Mesendoderm (in vitro differentiated cells): ENCODE results near the gene CYTH1.

Experiments used
- DNase-seq: peaks from one replicate; pipeline ENCODE4 v3.0.0; 2013
- H2AK5ac ChIP-seq: 2 replicates; pipeline ENCODE4 v1.6.1; 2013; ENCODE audit warnings: low read length, inconsistent platforms
- H2BK120ac ChIP-seq: 2 replicates; pipeline ENCODE4 v1.6.1; 2013; ENCODE audit warnings: low read depth, mild to moderate bottlenecking, low read length, moderate library complexity, mixed read lengths
- H2BK15ac ChIP-seq: replicated peaks from 2 replicates; pipeline ENCODE4 v1.6.1; 2013; ENCODE audit warnings: low read depth, mild to moderate bottlenecking, moderate library complexity
- H2BK5ac ChIP-seq: 2 replicates; pipeline ENCODE4 v1.6.1; 2013; ENCODE audit warnings: low read length, inconsistent platforms
- H3K18ac ChIP-seq: 2 replicates; pipeline ENCODE4 v1.6.1; 2013; ENCODE audit warnings: mild to moderate bottlenecking, low read length, mixed read lengths
- H3K23ac ChIP-seq: one replicate; pipeline ENCODE4 v1.6.1; 2013; ENCODE audit warnings: low read length
- H3K27ac ChIP-seq: 2 replicates; pipeline ENCODE4 v1.5.1; 2013; ENCODE audit warnings: low read depth, mild to moderate bottlenecking, inconsistent platforms, low read length, moderate library complexity
- H3K27me3 ChIP-seq: 2 replicates; pipeline ENCODE4 v1.6.1; 2013; ENCODE audit warnings: low read length, control low read depth, mild to moderate bottlenecking, inconsistent platforms; ENCODE audit not compliant: insufficient read depth, poor library complexity
- H3K36me3 ChIP-seq: 2 replicates; pipeline ENCODE4 v1.6.1; 2013; ENCODE audit warnings: low read length, inconsistent platforms; ENCODE audit not compliant: control insufficient read depth, insufficient read depth
- H3K4ac ChIP-seq: one replicate; pipeline ENCODE4 v1.6.1; 2013; ENCODE audit warnings: low read depth, mild to moderate bottlenecking, low read length, moderate library complexity
- H3K4me1 ChIP-seq: 2 replicates; pipeline ENCODE4 v1.6.1; 2013; ENCODE audit warnings: low read depth, low read length, inconsistent platforms; ENCODE audit not compliant: control insufficient read depth
- H3K4me2 ChIP-seq: 2 replicates; pipeline ENCODE4 v1.6.1; 2013; ENCODE audit warnings: low read length
- H3K4me3 ChIP-seq: 2 replicates; pipeline ENCODE4 v1.5.1; 2013; ENCODE audit warnings: mild to moderate bottlenecking, low read length
- H3K56ac ChIP-seq: one replicate; pipeline ENCODE4 v1.6.1; 2013; ENCODE audit warnings: low read length
- H3K79me1 ChIP-seq: 2 replicates; pipeline ENCODE4 v1.6.1; 2013; ENCODE audit warnings: low read length, inconsistent platforms
- H3K79me2 ChIP-seq: 2 replicates; pipeline ENCODE4 v1.6.1; 2013; ENCODE audit warnings: mild to moderate bottlenecking, low read length; ENCODE audit not compliant: control insufficient read depth, insufficient read depth
- H3K9ac ChIP-seq: 2 replicates; pipeline ENCODE4 v1.6.1; 2013; ENCODE audit warnings: low read length, inconsistent platforms
- H4K5ac ChIP-seq: one replicate; pipeline ENCODE4 v1.6.1; 2013; ENCODE audit warnings: low read length
- H4K8ac ChIP-seq: one replicate; pipeline ENCODE4 v1.6.1; 2013; ENCODE audit warnings: low read depth, mild to moderate bottlenecking, control low read depth, low read length, moderate library complexity
- WGBS: extraction: QIAGEN DNeasy Blood & Tissue Kit; methylation state at CpG from one replicate; pipeline ENCODE4 v1.1.7; 2013; ENCODE audit warnings: low lambda C conversion rate, missing lambda C conversion rate; ENCODE audit not compliant: insufficient coverage; ENCODE audit errors: extremely low coverage; 5-methylcytosine and 5-hydroxymethylcytosine counted together

The CYTH1 gene

DNA sequence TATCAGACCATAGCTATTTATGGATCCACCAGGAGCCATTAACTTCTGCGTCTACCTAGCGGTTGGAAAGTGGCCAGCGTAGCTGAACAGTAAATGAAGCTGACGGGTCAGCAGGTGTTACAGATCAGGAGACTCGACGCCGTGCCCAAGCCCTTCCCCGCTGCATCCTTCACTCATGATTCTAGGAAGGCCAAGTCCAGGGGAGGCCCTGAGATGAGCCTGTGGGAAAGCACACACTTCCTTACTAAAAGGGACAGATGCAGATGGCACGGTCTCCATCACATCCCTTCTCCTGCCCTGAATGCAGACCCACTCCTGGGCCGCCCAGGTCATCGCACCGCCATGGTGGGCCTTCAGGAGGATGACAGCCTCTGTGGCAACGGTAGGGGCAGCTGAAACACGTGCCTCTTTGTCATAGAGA, 137.1 kb downstream of the CYTH1 start:
- no peaks in the 10 kb centered on the region for H3K4me1 ChIP-seq
- H3K23ac ChIP-seq, result no peak overlapping the region
- no peak overlapping the region for H3K4me3 ChIP-seq
- DNase-seq, result no peak
- no peaks in the 10 kb centered on the region for H3K79me1 ChIP-seq
- no peak overlapping the region for H2BK120ac ChIP-seq
- no peaks in the 10 kb centered on the region for H3K36me3 ChIP-seq
- H3K18ac ChIP-seq, result no peak overlapping the region
- H3K4me2 ChIP-seq, result no peak overlapping the region
- H3K56ac ChIP-seq, result no peak overlapping the region
- no peak overlapping the region for H4K5ac ChIP-seq
- no peak overlapping the region for H2BK5ac ChIP-seq
- H3K79me2 ChIP-seq, result no peaks in the 10 kb centered on the region
- no peak overlapping the region for H2BK15ac ChIP-seq
- no peak overlapping the region for H3K9ac ChIP-seq
- H3K4ac ChIP-seq, result no peak overlapping the region
- H4K8ac ChIP-seq, result no peak overlapping the region
- no peaks in the 10 kb centered on the region for H3K27me3 ChIP-seq
- no peak overlapping the region for H2AK5ac ChIP-seq
- H3K27ac ChIP-seq, result no peak overlapping the region
- no CpG with 5 or more reads among the region's 14 CpGs for WGBS

DNA sequence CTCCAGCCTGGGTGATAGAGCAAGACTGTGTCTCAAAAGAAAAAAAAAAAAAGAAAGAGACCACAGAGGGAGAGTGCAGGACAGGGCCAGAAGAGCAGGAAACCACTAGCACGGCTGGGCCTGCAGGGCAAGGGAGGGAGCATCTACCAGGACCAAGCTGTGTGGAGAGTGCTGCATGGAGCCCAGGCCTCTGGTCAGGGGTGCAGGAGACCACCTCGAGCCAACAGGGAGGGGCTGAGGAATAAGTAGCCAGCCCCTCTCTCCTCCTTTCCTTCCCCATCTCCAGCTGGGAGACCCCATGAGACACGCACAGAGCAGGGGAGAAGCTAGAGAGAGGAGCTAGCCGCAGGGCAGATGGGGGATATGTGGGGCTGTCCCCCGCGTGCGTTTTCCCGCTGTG, 137.8 kb downstream of the CYTH1 start:
- H3K18ac ChIP-seq, result no peak overlapping the region
- no peak overlapping the region for H4K5ac ChIP-seq
- H3K23ac ChIP-seq, result no peak overlapping the region
- no peaks in the 10 kb centered on the region for H3K36me3 ChIP-seq
- H3K79me1 ChIP-seq, result no peaks in the 10 kb centered on the region
- no peak overlapping the region for H3K4me2 ChIP-seq
- no peaks in the 10 kb centered on the region for H3K4me1 ChIP-seq
- H3K9ac ChIP-seq, result no peak overlapping the region
- H3K4ac ChIP-seq, result no peak overlapping the region
- no peak overlapping the region for H2AK5ac ChIP-seq
- no peak overlapping the region for H3K4me3 ChIP-seq
- H2BK5ac ChIP-seq, result no peak overlapping the region
- no peak for DNase-seq
- no peak overlapping the region for H2BK120ac ChIP-seq
- H4K8ac ChIP-seq, result no peak overlapping the region
- no peaks in the 10 kb centered on the region for H3K27me3 ChIP-seq
- H2BK15ac ChIP-seq, result no peak overlapping the region
- no peak overlapping the region for H3K27ac ChIP-seq
- no CpG with 5 or more reads among the region's 8 CpGs for WGBS
- H3K79me2 ChIP-seq, result no peaks in the 10 kb centered on the region
- H3K56ac ChIP-seq, result no peak overlapping the region

DNA sequence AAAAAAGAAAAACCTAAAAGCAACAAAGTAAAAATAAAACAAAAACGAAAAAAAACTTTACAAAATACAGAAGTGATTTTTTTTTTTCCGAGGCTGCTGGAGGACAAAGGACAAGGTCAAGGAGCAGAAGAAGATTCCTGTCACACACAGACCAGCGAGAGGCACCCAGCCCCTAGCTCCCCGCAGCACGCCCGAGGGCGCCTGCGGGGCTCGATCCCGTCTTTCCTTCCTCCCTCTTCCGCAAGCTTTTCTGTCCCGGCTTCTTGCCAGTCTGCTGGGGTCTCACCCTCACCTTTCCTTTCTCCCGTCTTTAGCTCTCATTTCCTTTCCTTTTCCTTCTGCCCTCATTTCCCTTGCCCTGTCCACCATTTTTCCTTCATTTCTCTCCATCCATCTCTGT, 138.7 kb downstream of the CYTH1 start:
- H3K79me2 ChIP-seq, result no peaks in the 10 kb centered on the region
- no peaks in the 10 kb centered on the region for H3K27me3 ChIP-seq
- H4K5ac ChIP-seq, result no peak overlapping the region
- no peaks in the 10 kb centered on the region for H3K79me1 ChIP-seq
- no peak overlapping the region for H3K4me3 ChIP-seq
- no peak overlapping the region for H4K8ac ChIP-seq
- H2BK120ac ChIP-seq, result no peak overlapping the region
- H3K4ac ChIP-seq, result no peak overlapping the region
- no peak overlapping the region for H3K56ac ChIP-seq
- no peak overlapping the region for H3K4me2 ChIP-seq
- no CpG with 5 or more reads among the region's 13 CpGs for WGBS
- H2AK5ac ChIP-seq, result no peak overlapping the region
- no peak overlapping the region for H2BK5ac ChIP-seq
- H3K27ac ChIP-seq, result no peak overlapping the region
- no peak overlapping the region for H3K9ac ChIP-seq
- DNase-seq, result no peak
- H2BK15ac ChIP-seq, result no peak overlapping the region
- H3K36me3 ChIP-seq, result no peaks in the 10 kb centered on the region
- no peak overlapping the region for H3K18ac ChIP-seq
- no peaks in the 10 kb centered on the region for H3K4me1 ChIP-seq
- no peak overlapping the region for H3K23ac ChIP-seq

DNA sequence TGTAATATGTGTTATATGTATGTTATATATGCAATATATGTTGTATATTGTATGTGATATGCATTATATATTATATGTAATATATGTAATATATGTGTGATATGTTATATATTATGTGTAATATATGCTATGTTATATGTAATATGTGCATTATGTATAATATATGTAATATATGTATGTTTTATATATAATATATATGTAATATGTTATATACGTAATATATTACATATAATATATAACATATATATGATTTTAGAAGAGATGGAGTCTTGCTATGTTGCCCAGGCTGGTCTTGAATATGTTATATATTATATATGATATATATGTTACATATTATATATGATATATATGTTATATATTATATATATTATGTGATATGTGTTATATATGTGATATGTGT, 139.4 kb downstream of the CYTH1 start:
- H4K8ac ChIP-seq, result no peak overlapping the region
- H2BK15ac ChIP-seq, result no peak overlapping the region
- H3K4me3 ChIP-seq, result no peak overlapping the region
- DNase-seq, result no peak
- H3K4me2 ChIP-seq, result no peak overlapping the region
- H3K27me3 ChIP-seq, result no peaks in the 10 kb centered on the region
- H2BK5ac ChIP-seq, result no peak overlapping the region
- no peak overlapping the region for H3K4ac ChIP-seq
- no peak overlapping the region for H3K9ac ChIP-seq
- no peaks in the 10 kb centered on the region for H3K79me1 ChIP-seq
- H2BK120ac ChIP-seq, result no peak overlapping the region
- no peak overlapping the region for H4K5ac ChIP-seq
- H3K27ac ChIP-seq, result no peak overlapping the region
- H3K23ac ChIP-seq, result no peak overlapping the region
- H3K36me3 ChIP-seq, result no peaks in the 10 kb centered on the region
- H3K4me1 ChIP-seq, result no peaks in the 10 kb centered on the region
- H3K56ac ChIP-seq, result no peak overlapping the region
- no peaks in the 10 kb centered on the region for H3K79me2 ChIP-seq
- no peak overlapping the region for H3K18ac ChIP-seq
- no CpG with 5 or more reads among the region's 1 CpG for WGBS
- H2AK5ac ChIP-seq, result no peak overlapping the region

DNA sequence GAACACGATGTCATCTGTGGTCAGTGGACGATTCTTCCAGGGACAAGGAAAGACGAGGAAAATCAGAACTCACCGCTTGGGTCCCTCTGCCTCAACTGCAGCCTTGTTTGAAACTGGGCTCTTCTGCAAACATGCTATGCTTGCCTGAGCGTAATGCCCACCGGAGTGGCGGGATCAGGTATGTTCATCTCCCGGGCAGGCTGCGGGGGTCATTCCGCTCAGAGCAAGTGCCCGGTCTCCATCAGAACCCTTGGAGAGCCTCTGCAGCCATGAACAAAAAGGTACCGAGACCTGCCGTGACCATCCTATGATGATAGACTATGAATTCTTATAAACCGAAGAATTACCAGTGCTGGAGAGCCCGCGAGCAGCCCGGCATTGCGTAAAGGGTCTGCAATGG, 140.4 kb downstream of the CYTH1 start:
- H3K23ac ChIP-seq, result no peak overlapping the region
- H3K4me1 ChIP-seq, result no peaks in the 10 kb centered on the region
- no peaks in the 10 kb centered on the region for H3K79me1 ChIP-seq
- no peak overlapping the region for H3K27ac ChIP-seq
- no peak overlapping the region for H4K5ac ChIP-seq
- H3K79me2 ChIP-seq, result no peaks in the 10 kb centered on the region
- H3K4me2 ChIP-seq, result no peak overlapping the region
- H3K18ac ChIP-seq, result no peak overlapping the region
- H3K36me3 ChIP-seq, result no peaks in the 10 kb centered on the region
- H4K8ac ChIP-seq, result no peak overlapping the region
- no peak overlapping the region for H3K4me3 ChIP-seq
- H3K56ac ChIP-seq, result no peak overlapping the region
- H3K27me3 ChIP-seq, result no peaks in the 10 kb centered on the region
- H3K9ac ChIP-seq, result no peak overlapping the region
- H2BK120ac ChIP-seq, result no peak overlapping the region
- no peak overlapping the region for H3K4ac ChIP-seq
- no peak overlapping the region for H2BK5ac ChIP-seq
- H2BK15ac ChIP-seq, result no peak overlapping the region
- no peak for DNase-seq
- WGBS, result no CpG with 5 or more reads among the region's 18 CpGs
- no peak overlapping the region for H2AK5ac ChIP-seq

DNA sequence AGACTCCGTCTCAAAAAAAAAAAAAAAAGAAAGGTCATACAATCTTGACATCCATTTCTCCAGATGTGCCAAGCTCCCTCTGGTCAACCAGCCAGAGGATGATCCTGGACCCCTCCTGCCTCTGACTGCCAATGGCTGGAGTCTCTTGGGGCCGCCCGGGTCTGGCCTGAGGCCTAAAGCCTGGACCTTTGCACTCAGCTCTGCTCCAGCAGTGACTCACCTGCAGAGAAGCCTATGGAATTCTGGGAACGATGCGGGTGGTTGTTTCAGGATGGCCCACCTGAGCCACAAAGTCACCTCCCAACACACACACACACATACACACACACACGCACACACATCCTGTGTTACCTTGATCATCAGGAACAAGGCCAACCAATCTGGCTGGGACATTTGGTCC, 140.8 kb downstream of the CYTH1 start:
- Histone ChIP-seq H3K23ac (no peak overlapping the region), H3K9ac (no peak overlapping the region), H3K4me2 (no peak overlapping the region), H3K4ac (no peak overlapping the region), H3K27ac (no peak overlapping the region), H3K27me3 (no peaks in the 10 kb centered on the region), H3K79me1 (no peaks in the 10 kb centered on the region), H3K56ac (no peak overlapping the region), H3K18ac (no peak overlapping the region), H2BK5ac (no peak overlapping the region), H4K8ac (no peak overlapping the region), H3K4me3 (no peak overlapping the region), H3K36me3 (no peaks in the 10 kb centered on the region), H2AK5ac (no peak overlapping the region), H2BK15ac (no peak overlapping the region), H4K5ac (no peak overlapping the region), H2BK120ac (no peak overlapping the region), H3K79me2 (no peaks in the 10 kb centered on the region), H3K4me1 (no peaks in the 10 kb centered on the region)
- no peak for DNase-seq
- no CpG with 5 or more reads among the region's 6 CpGs for WGBS
